LoVo (cell line): ENCODE results near the gene KIF12.
"Not testable (repeated sequence)": the region's sequence is repeated elsewhere in the genome, so short reads cannot be mapped to it uniquely, and the experiment has no call there.

ENCODE experiments used
- DNase-seq: peaks from one replicate; pipeline ENCODE4 v3.0.0-alpha.2; 2016; ENCODE audit warnings: low spot score

The KIF12 gene

GRCh38 chr9:114084282-114085073 is 14.6 kb downstream of the KIF12 start:
- DNase-seq, result no peak

- no peak for DNase-seq
Measured at GRCh38 chr9:114083666-114084065, 15.4 kb downstream of the KIF12 start.

GRCh38 chr9:114082763-114083412 is 16.2 kb downstream of the KIF12 start:
- DNase-seq, result not testable (repeated sequence)

GRCh38 chr9:114082017-114082762 is 16.9 kb downstream of the KIF12 start:
- DNase-seq, result peak; percentile 81

- DNase-seq, result no peak
Measured at GRCh38 chr9:114081441-114082016, 17.6 kb downstream of the KIF12 start.

- peak; percentile 68 for DNase-seq
Measured at GRCh38 chr9:114080773-114081440, 18.2 kb downstream of the KIF12 start.

- DNase-seq, result no peak
Measured at GRCh38 chr9:114080195-114080772, 18.8 kb downstream of the KIF12 start.

- DNase-seq, result no peak
Measured at GRCh38 chr9:114078781-114079156, 20.3 kb downstream of the KIF12 start.

- no peak for DNase-seq
Measured at GRCh38 chr9:114078021-114078780, 20.9 kb downstream of the KIF12 start, which contains the start of gene AMBP. AMBP (minus strand) TSS chr9:114078300; CDS start chr9:114078209, 91 bp downstream.

GRCh38 chr9:114077162-114077837 is 21.8 kb downstream of the KIF12 start:
- no peak for DNase-seq

GRCh38 chr9:114076237-114077161 is 22.6 kb downstream of the KIF12 start:
- no peak for DNase-seq

- no peak for DNase-seq
Measured at GRCh38 chr9:114075602-114076001, 23.5 kb downstream of the KIF12 start.

- DNase-seq, result no peak
Measured at GRCh38 chr9:114072184-114073140, 26.6 kb downstream of the KIF12 start.

GRCh38 chr9:114071197-114071795 is 27.8 kb downstream of the KIF12 start:
- no peak for DNase-seq

- no peak for DNase-seq
Measured at GRCh38 chr9:114070188-114071103, 28.6 kb downstream of the KIF12 start.

- DNase-seq, result no peak
Measured at GRCh38 chr9:114069476-114070187, 29.5 kb downstream of the KIF12 start.
